Ureter (tissue), 1 donor: Measurements from ENCODE around the gene PNPLA6. TPM values are rescaled to one million over a fixed set of nuclear protein-coding genes. Genes with fewer than 3 reads are reported as not detected.
"Not testable (repeated sequence)": the region's sequence is repeated elsewhere in the genome, so short reads cannot be mapped to it uniquely, and the experiment has no call there.

Experiments used
- DNase-seq: peaks from one replicate; pipeline ENCODE4 v3.0.0-alpha.2; 2020; ENCODE audit warnings: low spot score
- total RNA-seq: library from RNA; stranded (reverse); gene quantifications from one replicate; pipeline ENCODE4 v1.2.4, GENCODE V29; 2023
- donor health status: DM: yes; HTN: yes; CAD: no.

PNPLA6 gene
- total RNA-seq, 1 donor from 2014 or later: 79.5 TPM

- no peak for DNase-seq
Measured at GRCh38 chr19:7554990-7555864, 19.7 kb downstream of the PNPLA6 start.

- DNase-seq: no peak
Measured at GRCh38 chr19:7556696-7557315, 21.3 kb downstream of the PNPLA6 start.

- DNase-seq: no peak
Measured at GRCh38 chr19:7558667-7559066, 23.1 kb downstream of the PNPLA6 start.

- DNase-seq: no peak
Measured at GRCh38 chr19:7559102-7559501, 23.6 kb downstream of the PNPLA6 start.

GRCh38 chr19:7560255-7560654 is 24.7 kb downstream of the PNPLA6 start:
- DNase-seq: no peak

- DNase-seq: no peak
Measured at GRCh38 chr19:7561325-7561724, 25.8 kb downstream of the PNPLA6 start.

GRCh38 chr19:7562646-7563393 is 27.3 kb downstream of the PNPLA6 start:
- no peak for DNase-seq

- DNase-seq: no peak
Measured at GRCh38 chr19:7564866-7565265, 29.3 kb downstream of the PNPLA6 start.

GRCh38 chr19:7565332-7565731 is 29.8 kb downstream of the PNPLA6 start:
- no peak for DNase-seq

- DNase-seq: no peak
Measured at GRCh38 chr19:7570761-7571160, 35.2 kb downstream of the PNPLA6 start.

GRCh38 chr19:7575434-7576040 is 40.0 kb downstream of the PNPLA6 start:
- DNase-seq: no peak

- DNase-seq: not testable (repeated sequence)
Measured at GRCh38 chr19:7577422-7577821, 41.9 kb downstream of the PNPLA6 start.

GRCh38 chr19:7578127-7578526 is 42.6 kb downstream of the PNPLA6 start:
- DNase-seq: no peak

- no peak for DNase-seq
Measured at GRCh38 chr19:7579182-7579581, 43.7 kb downstream of the PNPLA6 start.

GRCh38 chr19:7582446-7582845 is 46.9 kb downstream of the PNPLA6 start:
- no peak for DNase-seq

GRCh38 chr19:7589822-7590221 is 54.3 kb downstream of the PNPLA6 start:
- DNase-seq: no peak

GRCh38 chr19:7590256-7590655 is 54.7 kb downstream of the PNPLA6 start:
- peak; percentile 80 for DNase-seq

GRCh38 chr19:7595466-7596133 is 60.1 kb downstream of the PNPLA6 start, which contains the start of gene CAMSAP3:
Gene CAMSAP3, plus strand, starts transcription at chr19:7595863. Its CDS starts 140 bp downstream, at chr19:7596003.
- DNase-seq: no peak

GRCh38 chr19:7596211-7596937 is 60.9 kb downstream of the PNPLA6 start:
- DNase-seq: no peak

GRCh38 chr19:7597689-7598088 is 62.2 kb downstream of the PNPLA6 start:
- no peak for DNase-seq

GRCh38 chr19:7598180-7598579 is 62.7 kb downstream of the PNPLA6 start:
- DNase-seq: no peak
